ENCODE results near the gene NAA25.

DNA sequence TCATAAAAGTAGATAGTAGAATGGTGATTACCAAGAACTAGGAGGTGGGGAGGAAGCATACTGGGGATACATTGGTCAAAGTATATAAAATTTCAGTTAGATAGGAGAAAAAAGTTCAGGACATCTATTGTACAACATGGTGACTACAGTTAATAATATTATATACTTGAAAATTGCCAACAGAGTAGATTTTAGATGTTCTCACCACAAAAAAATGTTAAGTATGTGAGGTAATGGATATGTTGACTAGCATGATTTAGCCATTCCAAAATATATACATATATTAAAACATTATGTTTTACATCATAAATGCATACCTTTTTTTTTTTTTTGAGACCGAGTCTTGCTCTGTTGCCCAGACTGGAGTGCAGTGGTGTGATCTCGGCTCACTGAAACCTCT is 126.6 kb downstream of the NAA25 start:
- TF ChIP-seq, protein P1, sequence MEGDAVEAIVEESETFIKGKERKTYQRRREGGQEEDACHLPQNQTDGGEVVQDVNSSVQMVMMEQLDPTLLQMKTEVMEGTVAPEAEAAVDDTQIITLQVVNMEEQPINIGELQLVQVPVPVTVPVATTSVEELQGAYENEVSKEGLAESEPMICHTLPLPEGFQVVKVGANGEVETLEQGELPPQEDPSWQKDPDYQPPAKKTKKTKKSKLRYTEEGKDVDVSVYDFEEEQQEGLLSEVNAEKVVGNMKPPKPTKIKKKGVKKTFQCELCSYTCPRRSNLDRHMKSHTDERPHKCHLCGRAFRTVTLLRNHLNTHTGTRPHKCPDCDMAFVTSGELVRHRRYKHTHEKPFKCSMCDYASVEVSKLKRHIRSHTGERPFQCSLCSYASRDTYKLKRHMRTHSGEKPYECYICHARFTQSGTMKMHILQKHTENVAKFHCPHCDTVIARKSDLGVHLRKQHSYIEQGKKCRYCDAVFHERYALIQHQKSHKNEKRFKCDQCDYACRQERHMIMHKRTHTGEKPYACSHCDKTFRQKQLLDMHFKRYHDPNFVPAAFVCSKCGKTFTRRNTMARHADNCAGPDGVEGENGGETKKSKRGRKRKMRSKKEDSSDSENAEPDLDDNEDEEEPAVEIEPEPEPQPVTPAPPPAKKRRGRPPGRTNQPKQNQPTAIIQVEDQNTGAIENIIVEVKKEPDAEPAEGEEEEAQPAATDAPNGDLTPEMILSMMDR (IDR thresholded peaks at IDR 0.05), result no peak
- TF ChIP-seq EZH2 (IDR thresholded peaks at IDR 0.05; ENCODE audit: borderline replicate concordance, insufficient read depth, low read depth, low read length, poor library complexity, severe bottlenecking), result no peak

Measured in B cell (primary cell).